ENCODE results near the gene EXTL1.

DNA sequence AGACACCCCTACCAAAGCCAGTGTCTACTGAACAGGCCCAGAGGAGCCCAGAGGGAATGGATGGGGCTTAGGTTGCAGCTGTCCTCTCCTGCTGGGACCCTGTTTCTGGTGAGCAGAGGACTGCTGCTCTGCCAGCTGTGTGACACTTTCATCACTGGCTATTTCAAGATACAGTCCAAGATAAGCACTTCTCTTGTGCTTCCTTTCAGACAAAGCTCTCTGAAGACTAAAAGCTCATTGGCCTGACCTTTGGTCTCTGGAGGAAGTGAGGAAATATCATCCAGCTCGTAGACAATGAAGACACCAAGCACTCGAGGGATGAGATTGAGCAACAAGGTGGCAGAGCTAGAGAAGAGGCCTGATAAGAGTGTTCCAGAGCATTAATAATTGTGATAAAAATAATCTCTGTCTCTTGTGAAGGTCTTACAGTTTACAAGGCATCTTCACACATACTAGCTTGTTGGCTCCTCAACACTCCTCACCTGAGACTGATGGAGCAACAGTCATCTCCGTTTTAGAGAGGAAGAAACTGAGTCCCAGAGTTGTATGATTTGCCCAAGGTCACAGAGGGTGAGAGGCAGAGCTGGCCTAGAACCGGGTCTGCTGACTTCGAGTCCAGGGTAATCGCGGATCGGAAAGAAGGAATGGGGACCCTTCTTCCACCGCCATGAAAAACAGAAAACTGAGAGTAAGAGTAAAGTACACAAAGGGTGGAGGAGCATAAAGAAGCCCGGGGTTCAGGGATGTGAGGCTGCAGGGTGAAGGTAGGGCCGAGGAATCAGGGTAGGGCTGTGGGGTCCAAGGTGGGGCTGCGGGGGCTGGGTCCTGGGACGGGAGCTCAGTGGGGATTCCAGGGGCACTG, 24.4 kb upstream of the EXTL1 start:
- TF ChIP-seq, protein P1, sequence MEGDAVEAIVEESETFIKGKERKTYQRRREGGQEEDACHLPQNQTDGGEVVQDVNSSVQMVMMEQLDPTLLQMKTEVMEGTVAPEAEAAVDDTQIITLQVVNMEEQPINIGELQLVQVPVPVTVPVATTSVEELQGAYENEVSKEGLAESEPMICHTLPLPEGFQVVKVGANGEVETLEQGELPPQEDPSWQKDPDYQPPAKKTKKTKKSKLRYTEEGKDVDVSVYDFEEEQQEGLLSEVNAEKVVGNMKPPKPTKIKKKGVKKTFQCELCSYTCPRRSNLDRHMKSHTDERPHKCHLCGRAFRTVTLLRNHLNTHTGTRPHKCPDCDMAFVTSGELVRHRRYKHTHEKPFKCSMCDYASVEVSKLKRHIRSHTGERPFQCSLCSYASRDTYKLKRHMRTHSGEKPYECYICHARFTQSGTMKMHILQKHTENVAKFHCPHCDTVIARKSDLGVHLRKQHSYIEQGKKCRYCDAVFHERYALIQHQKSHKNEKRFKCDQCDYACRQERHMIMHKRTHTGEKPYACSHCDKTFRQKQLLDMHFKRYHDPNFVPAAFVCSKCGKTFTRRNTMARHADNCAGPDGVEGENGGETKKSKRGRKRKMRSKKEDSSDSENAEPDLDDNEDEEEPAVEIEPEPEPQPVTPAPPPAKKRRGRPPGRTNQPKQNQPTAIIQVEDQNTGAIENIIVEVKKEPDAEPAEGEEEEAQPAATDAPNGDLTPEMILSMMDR (optimal IDR thresholded peaks at IDR 0.05 in 1 of 3, IDR thresholded peaks at IDR 0.05 in 1 of 3, conservative IDR thresholded peaks at IDR 0.05 in 1 of 3; ENCODE audit: extremely low read depth in 1 of 3, insufficient read depth in 2 of 3, low read length in 3 of 3), result no peak
- TF ChIP-seq EZH2 (IDR thresholded peaks at IDR 0.05; ENCODE audit: low read length), result no peak
